RPMI7951 (cell line): ENCODE measurements around the gene RHOG. TPM values are rescaled to one million over a fixed set of nuclear protein-coding genes. Genes with fewer than 3 reads are reported as not detected.
"Not testable (repeated sequence)": the region's sequence is repeated elsewhere in the genome, so short reads cannot be mapped to it uniquely, and the experiment has no call there.

Source experiments
- DNase-seq: peaks from one replicate; pipeline ENCODE4 v3.0.0-alpha.2; 2012; ENCODE audit warnings: low read depth
- total RNA-seq: library from RNA; depleted of rRNA; stranded (reverse); fragments of >200 nt; shearing (Covaris generic); gene quantifications from 2 replicates; pipeline ENCODE4 v1.2.3, GENCODE V29; 2014

Gene RHOG
- total RNA-seq, 1 experiment from 2014 or later = 26.3 TPM

DNA sequence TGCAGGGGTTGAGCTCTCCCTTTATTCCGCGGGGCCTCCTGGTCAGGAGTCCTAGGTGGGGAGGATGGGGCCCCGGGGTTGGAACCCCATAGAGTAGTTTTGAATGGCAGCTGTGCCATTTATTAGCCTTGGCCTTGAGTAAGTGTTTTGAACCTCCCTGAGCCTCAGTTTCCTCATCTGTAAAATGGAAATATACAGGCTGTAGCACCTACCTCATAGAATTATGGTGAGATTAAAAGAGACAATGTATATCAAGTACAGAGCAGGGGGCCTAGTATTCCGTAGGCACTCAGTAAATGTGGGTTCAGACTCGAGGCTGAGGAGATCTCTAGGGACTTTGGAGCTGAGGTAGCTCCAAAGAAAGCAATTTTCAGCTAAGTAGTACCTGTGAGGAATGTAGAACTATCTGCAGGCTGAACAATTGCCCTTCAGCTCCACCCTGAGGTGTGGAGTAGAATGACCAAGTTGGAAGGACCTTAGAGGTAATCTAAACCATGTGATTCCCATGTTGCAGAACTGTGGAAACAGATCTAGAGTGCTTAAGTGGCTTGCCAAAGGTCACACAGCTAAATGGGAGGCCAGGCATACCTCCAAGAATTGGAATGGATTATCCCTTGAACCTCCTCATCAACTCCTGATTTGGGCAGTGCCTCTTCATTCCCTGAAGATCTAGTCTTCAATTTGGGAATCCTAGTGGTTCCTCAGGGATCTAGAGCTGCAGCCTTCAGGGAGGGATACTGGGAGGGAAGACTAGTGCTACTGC lies 31.7 kb downstream of the RHOG start:
- DNase-seq = peak; percentile 53

DNA sequence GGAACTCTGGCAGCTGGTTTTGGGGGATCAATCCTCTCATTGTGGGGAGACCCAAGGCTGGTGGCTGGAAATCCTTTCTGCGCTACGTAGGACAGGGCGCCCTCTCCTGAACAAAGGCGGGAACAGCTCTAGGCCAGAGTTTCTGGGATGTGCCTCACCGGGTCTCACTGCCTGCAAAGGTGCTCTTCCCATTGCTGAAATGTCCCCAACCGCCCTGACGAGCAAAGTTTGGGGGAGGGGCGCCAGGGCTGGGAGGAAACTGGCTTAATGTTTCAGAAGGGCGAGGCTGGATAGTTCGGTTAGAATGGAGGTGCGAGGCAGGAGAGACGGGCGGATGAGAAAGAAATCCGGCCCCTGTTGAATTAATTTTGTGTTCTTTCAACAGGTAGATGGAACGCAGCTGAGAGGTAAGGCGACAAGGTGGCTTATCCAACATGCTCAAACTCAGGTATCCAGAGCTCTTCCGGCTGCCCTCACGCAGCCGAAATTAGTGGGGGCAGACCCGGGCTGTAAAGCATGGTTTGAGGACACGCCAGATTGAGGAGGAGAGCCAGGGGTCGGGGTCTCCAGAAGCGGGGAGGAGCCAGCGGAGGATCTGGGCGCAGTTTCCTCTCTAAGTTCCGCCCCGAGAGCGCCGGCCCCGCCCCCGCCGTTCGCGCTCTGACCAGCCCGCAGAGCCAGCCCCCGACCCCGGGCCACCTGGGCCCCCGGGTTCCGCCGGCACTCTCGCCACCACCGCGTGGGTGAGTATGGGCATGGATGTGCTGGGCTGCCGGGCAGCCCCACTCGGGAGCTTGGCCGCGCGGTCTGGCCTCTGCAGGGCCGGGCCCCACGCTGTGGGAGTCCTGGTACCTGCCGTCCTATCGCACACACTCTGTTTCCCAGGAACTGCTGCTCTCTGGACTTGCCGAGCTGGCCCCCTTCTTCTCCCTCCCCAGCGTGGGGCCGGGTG lies 32.6 kb downstream of the RHOG start, which contains the start of gene PGAP2:
Gene PGAP2, plus strand, starts transcription at position 652 of the 952 bp plus-strand sequence. CDS start 2,700 bp downstream, outside the sequence.
- DNase-seq = peak; percentile 35

DNA sequence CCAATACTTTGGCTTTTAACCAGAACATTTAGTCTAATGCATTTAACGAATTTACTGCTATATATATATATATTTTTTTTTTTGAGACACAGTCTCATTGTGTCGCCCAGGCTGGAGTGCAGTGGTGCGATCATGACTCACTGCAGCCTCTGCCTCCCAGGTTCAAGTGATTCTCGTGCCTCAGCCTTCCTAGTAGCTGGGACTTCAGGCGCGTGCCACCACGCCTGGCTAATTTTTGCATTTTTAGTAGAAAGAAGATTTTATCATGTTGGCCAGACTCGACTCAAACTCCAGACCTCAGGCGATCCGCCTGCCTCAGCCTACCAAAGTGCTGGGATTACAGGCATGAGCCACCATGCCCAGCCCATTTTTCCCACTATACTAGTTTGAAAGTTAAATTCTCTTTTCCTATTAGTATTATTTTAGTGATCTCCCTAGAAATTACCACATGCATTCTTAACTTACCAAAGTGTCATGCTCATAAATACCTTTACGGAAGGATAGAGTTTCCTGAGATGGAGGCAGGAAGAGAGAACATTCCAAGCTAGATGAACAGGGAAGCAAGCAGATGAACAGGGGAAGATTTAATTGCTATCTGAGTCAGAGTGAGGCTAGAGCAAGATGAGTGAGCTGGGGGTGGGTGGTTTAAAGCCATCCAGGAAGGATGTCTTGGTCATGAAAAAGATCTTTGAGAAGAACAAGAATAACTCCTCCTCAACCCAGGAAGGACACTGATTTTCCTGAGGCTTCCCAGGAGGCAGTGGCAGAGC lies 36.8 kb downstream of the RHOG start:
- DNase-seq = peak; percentile 64

DNA sequence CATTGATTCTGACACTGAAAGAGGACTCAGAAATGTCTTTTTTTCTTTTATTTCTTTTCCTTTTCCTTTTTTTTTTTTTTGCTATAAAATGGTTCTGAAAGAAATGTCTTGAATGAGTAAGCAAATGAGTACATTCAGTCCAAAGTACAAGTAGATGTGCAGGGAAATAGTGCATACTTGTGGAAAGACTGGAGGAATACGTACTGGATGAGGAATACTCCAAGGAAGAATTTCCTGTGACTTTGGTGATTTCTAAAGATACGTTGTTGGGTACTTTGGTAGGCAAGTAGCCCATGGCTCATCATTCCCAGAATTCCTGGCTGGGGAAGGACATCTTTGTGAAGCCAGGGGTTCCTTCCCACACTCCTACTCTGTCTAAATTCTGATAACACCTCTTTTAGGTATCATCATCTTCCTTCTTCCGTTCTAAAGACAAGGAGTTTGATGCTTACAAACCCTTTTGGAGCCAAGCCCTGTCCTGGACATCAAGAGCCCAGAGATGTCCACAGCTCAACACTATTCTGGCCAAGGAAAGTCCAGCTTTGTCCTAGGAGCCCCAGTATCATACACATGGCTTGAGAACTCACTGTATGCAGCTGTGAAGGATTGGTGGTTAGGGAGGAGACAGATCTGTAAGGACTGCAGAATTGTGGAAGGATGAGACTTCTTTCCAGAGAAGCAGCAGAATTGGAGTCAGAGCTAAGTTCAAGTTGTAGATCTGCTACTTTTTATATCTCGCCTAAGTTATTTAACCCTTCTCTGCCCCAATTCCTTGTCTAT lies 38.6 kb downstream of the RHOG start:
- no peak for DNase-seq

DNA sequence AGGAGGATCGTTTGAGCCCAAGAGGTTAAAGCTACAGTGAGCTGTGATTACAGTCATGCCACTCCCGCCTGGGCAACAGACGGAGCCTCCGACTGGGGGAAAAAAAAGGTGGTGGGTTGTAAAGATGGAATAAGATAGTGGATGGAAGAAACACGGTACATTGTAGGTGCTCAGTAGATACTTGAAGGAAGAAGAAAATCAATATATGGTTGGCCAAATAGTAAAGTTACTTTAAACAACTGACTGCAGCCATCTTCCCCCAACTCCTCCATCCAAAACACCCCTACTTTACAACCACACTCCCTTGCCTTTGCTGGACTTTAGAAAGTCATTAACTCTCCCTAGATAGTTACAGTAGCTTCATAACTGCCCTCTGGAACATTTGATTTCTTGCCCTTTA lies 40.9 kb downstream of the RHOG start:
- no peak for DNase-seq

DNA sequence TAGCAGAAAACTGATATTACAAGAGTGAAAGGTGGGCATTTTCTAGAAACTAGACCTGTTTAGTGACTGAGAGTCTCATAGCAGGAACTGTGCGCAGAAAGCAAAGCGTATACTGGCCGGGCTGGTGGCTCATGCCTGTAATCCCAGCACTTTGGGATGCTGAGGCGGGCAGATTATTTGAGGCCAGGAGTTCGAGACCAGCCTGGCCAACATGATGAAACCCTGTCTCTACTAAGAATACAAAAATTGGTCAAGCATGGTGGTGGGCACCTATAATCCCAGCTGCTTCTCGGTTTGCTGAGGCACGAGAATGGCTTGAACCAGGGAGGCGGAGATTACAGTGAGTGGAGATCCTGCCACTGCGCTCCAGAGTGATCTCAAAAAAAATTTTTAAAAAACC lies 41.6 kb downstream of the RHOG start:
- no peak for DNase-seq

DNA sequence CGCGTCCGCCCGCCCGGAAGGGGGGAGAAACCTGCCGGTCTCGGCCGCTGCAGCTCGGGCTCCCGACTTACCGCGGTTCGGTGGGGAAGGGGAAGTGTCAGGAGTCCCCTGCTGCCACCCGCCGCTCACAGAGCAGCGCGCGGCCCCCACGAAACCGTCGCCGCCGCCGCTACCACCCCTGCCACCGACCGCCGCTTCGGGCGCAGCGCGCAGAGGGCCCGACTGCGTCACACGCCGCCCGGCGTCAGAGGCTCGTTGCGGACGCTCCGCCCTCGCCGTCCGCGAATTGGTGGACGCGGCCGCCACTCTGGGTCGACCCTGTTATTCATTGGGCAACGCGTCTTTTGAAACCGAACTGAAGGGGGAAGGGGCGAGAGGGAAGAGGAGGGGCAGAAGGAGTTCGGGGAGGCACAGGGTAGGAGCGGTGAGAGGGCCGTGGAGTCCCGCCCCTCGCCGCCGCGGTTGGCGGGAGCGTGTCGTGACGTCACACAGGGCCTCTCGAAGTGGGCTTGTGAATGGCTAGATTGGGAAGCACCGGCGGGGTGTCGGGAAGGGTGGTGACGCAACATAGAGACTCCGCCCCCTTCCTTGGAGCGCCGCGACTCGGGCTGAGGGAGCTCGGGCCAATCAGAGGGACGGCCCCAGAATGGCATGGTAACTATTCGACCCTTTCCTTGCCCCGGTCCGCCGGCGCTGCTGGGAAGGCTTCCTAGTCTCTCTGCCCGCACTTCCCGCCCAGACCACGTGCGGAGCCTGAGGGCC lies 43.2 kb downstream of the RHOG start, which contains the start of gene NUP98:
Gene NUP98, minus strand, starts transcription at position 226 of the 762 bp plus-strand sequence. CDS start 15,437 bp downstream, outside the sequence.
- peak; percentile 99 for DNase-seq

DNA sequence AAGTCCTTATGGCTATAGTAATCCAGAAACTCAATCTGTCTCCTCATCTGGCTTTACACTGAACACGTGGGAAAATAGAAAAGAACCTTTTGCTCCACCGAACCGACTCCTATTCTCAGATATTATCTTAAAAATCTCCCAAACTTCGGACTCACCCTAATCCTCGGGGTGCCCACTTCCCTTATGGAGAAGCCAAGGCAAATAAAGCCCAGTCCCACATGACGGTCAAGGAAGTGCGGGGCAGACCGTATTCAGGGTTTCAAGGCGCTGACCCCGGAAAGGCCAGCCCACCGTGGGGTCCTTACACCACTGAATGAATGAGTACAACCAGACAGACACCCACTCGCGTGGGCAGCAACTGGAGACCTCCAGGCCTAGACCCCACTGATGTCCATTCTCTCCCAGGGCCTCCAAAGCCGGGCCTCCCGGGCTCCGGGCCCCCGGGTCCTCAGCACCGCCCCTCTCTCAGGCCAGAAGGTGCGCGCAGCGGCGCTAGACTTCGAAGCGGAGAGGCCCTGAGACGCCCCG lies 43.9 kb downstream of the RHOG start:
- DNase-seq = no peak

DNA sequence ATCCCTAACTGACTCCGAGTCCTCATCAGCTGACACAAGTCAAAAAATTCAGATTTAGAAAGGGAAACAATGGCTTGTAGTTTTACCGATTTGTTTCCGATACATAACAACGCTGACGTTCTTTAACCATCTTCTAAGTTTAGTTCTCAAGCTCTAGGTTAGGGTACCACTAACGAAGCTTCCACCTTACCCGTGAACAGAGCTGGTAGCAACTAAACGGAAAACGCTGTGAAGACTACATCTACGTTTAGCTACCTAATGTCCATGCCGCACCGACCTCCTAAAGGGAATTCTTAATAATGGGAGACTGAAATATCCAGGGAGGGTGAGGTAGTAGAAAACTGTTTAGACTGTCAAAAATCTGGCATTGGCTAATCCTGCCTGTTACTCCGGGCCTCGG lies 44.4 kb downstream of the RHOG start:
- DNase-seq = no peak

DNA sequence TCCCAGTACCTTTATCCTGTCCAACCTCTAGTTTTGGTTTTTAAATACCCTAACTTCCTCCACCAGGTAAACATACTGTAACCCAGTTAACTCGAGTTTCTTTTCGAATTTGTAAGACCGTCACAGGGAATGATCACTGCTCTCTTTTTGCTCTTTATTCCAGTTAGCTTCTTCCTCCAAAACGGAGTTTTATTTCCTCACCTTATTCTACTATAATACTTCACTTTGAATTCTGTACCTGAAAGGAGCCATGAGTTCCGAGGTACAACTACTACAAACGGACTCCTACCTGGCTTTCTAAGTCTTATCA lies 44.8 kb downstream of the RHOG start:
- no peak for DNase-seq

DNA sequence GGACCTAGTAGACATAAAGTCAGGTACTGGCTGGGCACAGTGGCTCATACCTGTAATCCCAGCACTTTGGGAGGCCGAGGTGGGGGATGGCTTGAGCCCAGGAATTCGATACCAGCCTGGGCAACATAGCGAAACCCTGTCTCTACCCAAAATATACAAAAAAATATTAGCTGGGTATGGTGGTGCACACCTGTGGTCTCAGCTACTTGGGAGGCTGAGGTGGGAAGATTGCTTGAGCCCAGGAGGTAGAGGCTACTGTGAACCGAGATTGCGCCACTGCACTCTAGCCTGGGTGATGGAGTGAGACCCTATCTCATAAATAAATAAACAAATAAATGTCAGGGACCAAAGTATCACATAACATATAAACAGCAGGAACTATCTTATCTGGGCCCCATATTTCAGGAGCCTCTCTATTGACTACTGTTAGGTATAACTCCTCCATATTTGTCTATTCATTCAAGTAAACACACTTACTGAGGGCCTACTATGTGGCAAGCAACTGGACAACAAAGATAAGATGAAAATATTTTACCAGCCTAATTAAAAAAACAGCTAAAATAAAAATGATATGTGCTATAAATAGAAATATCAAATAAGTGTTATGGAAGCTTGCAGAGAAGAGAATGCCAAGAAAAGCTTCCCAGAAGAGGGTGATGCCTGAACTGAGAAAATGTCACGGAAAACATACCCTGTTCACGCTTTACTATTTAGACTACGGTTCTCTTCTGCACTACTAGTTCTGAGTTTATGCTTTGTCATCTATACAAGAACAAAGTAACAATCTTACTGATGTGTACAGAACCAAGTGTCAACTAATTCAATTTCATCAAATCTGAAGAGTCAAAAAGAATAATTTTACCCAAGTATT lies 45.4 kb downstream of the RHOG start:
- no peak for DNase-seq

DNA sequence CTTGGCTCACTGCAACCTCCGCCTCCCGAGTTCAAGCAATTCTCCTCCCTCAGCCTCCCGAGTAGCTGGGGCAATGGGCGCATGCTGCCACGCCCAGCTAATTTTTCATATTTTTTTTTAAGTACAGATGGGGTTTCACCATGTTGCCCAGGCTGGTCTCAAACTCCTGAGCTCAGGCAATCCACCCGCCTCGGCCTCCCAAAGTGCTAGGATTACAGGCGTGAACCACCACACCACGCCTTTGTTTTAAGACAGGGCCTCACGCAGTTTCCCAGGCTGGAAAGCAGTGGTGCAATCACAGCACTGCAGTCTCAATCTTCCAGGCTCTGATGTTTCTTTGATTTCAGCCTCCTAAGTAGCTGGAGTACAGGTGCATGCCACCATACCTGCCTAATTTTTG lies 46.4 kb downstream of the RHOG start:
- not testable (repeated sequence) for DNase-seq

DNA sequence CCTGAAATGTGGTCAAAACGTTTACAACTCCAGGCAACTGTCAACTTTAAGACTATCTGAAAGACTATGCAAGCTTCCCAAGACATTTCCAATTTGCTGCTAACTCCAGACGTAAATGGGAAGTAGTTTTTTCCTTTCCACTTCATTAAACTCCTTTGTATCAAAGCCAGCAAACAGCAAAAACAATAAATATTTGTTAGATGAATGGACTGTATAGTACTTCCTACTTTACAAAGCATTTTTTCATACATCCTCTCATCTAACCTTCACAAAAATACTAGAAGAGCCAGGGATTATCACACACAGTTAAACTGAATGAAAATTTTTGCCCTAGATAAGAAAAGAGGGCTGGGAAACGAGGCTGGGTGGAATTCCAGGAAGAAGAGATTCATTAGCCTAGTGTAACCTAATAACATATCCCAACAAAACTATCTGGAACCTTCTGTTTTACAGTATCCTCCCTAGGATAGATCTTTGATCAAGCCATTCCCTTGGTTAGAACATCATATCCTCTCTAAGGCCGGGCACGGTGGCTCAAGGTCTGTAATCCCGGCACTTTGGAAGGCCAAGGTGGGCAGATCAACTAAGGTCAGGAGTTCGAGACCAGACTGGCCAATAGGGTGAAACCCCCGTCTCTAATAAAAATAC lies 53.9 kb downstream of the RHOG start:
- no peak for DNase-seq

DNA sequence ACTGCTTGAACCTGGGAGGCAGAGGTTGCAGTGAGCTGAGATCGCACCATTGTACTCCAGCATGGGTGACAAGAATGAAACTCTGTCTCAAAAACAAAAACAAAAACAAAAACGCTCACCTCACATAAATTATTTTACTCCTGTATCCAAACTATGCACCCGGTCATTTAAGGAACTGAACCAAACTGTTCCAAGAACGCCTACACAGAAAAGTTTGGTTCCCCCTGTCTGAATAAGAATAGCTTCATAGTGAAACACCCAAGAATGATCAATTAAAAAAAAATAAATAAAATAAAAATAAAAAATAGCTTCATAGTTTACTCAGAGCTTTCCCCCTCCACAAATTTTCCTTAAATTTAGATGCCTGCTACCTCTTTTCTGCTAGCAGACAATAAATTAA lies 57.1 kb downstream of the RHOG start:
- DNase-seq = no peak

DNA sequence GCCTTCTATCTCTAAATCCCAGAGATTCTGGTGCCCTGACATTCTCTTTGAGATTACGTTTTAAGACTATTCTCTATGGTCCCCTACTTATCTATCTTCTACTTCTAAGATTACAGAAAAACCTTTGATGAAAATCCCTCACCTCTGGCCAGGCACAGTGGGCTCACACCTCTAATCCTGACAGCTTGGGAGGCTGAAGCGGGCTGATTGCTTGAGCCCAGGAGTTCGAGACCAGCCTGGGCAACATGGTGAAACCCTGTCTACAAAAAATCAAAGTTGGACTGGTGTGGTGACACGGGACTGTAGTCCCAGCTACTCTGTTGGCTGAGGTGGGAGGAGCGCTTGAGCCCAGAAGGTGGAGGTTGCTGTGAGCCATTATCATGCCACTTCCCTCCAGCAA lies 57.8 kb downstream of the RHOG start:
- no peak for DNase-seq

DNA sequence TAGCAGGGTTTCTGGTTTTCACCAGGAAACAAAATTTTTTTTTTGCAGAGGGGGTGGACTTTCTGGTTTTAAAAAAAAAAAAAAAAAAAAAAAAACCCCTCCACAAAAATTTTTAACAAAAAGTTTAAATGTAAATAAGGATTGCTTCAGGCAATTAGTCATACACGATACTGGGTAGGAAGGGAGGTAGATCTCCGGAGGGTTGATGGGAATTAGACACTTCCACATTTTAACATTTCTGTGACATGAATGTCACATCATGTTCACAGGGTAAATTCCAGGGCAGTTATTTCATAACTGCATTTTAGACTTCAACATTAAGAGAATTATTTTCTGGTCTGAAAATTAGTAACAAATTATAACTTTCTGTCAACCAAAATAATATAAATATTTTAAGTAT lies 59.3 kb downstream of the RHOG start:
- no peak for DNase-seq
